Endothelial cell of umbilical vein (primary cell): ENCODE results near the gene TKT. TPM values are rescaled to one million over a fixed set of nuclear protein-coding genes. Genes with fewer than 3 reads are reported as not detected.

Experiments
- BruUV-seq: library from RNA; stranded (reverse); fragments of 400-500 nt; replicated peaks from 2 replicates; lab custom pipeline; 2021; lab: Mats Ljungman, UMichigan
- CTCF ChIA-PET: fragments of 300-600, 350-600 bp; sonication (Branson Sonifier 250); formaldehyde crosslinking; loops from one replicate; lab custom pipeline; 2021; ENCODE audit warnings: antibody characterized with exemption, inconsistent platforms; lab: Charles Lee
- POLR2A ChIA-PET: fragments of 300-600, 350-600 bp; sonication (Branson Sonifier 250); formaldehyde crosslinking; loops from one replicate; lab custom pipeline; 2021; ENCODE audit warnings: antibody characterized with exemption, inconsistent platforms; lab: Charles Lee
- DNase-seq: peaks from one replicate; pipeline ENCODE4 v3.0.0-alpha.2; 2011; ENCODE audit warnings: low read depth, low spot score
- FAIRE-seq: peaks from 2 replicates; lab custom pipeline; 2011; peaks lifted over from hg19 to GRCh38; lab: Jason Lieb, UNC
- H2AFZ ChIP-seq: 2 replicates; pipeline ENCODE4 v1.6.0; 2012; ENCODE audit warnings: low read depth, low read length, control low read depth, inconsistent platforms
- H3K27ac ChIP-seq: 2 replicates; pipeline ENCODE4 v1.5.1; 2011; ENCODE audit warnings: low read depth, mild to moderate bottlenecking, control low read depth, low read length, moderate library complexity; ENCODE audit not compliant: insufficient read depth
- H3K27me3 ChIP-seq, 2 experiments: 2 replicates each; pipeline versions ENCODE4 v1.6.0 to v1.6.1; 2011; ENCODE audit warnings: low read length in 2 of 2, mixed read lengths in 1 of 2; ENCODE audit not compliant: control insufficient read depth in 2 of 2, insufficient read depth in 2 of 2
- H3K36me3 ChIP-seq, 2 experiments: 2 replicates in 1 of 2; 3 replicates in 1 of 2; pipeline ENCODE4 v1.5.1; 2011; ENCODE audit warnings: low read length in 2 of 2, mild to moderate bottlenecking in 1 of 2, moderate library complexity in 1 of 2; ENCODE audit not compliant: control insufficient read depth in 2 of 2, insufficient read depth in 2 of 2; ENCODE audit errors: extremely low read depth in 1 of 2
- H3K4me1 ChIP-seq: 3 replicates; pipeline ENCODE4 v1.5.1; 2011; ENCODE audit warnings: mild to moderate bottlenecking, low read length; ENCODE audit not compliant: control insufficient read depth, insufficient read depth; ENCODE audit errors: extremely low read depth
- H3K4me2 ChIP-seq: 2 replicates; pipeline ENCODE4 v1.6.1; 2011; ENCODE audit warnings: low read length, control low read depth, mixed read lengths; ENCODE audit not compliant: insufficient read depth
- H3K4me3 ChIP-seq, 3 experiments: fragments of 200-600 bp in 1 of 3; sonication (generic), shearing (Covaris generic) in 1 of 3; replicated peaks in 1 of 3; 2 replicates each; pipeline ENCODE4 v1.5.1; 2011 to 2016; ENCODE audit warnings: control low read depth in 3 of 3, low read length in 3 of 3, mild to moderate bottlenecking in 2 of 3, inconsistent platforms in 1 of 3, low read depth in 1 of 3, moderate library complexity in 1 of 3; ENCODE audit not compliant: insufficient read depth in 1 of 3
- H3K79me2 ChIP-seq: 2 replicates; pipeline ENCODE4 v1.6.0; 2012; ENCODE audit warnings: low read length, inconsistent platforms; ENCODE audit not compliant: control insufficient read depth, insufficient read depth
- H3K9ac ChIP-seq: replicated peaks from 2 replicates; pipeline ENCODE3; 2011; ENCODE audit warnings: low read length, control low read depth; ENCODE audit not compliant: insufficient read depth; ENCODE audit errors: extremely low read depth
- H3K9me1 ChIP-seq: replicated peaks from 3 replicates; pipeline ENCODE4 v1.6.0; 2011; ENCODE audit warnings: mild to moderate bottlenecking, low read length; ENCODE audit not compliant: control insufficient read depth, insufficient read depth; ENCODE audit errors: extremely low read depth
- H3K9me3 ChIP-seq: replicated peaks from 2 replicates; pipeline ENCODE4 v1.5.1; 2012; ENCODE audit warnings: low read length, inconsistent platforms; ENCODE audit not compliant: control insufficient read depth, insufficient read depth
- H4K20me1 ChIP-seq: replicated peaks from 2 replicates; pipeline ENCODE3; 2011; ENCODE audit warnings: mild to moderate bottlenecking, low read length; ENCODE audit not compliant: control insufficient read depth, insufficient read depth; ENCODE audit errors: extremely low read depth
- EZH2 ChIP-seq: IDR thresholded peaks from 2 replicates; pipeline ENCODE4 v1.6.1; 2012; ENCODE audit warnings: borderline replicate concordance, low read depth, mild to moderate bottlenecking, moderate library complexity, low read length, inconsistent platforms; ENCODE audit not compliant: severe bottlenecking
- FOS ChIP-seq: IDR thresholded peaks from 2 replicates; pipeline ENCODE4 v1.6.1; 2011; ENCODE audit warnings: mild to moderate bottlenecking, low read length, moderate library complexity, borderline replicate concordance; ENCODE audit not compliant: insufficient read depth
- JUN ChIP-seq: IDR thresholded peaks from 2 replicates; pipeline ENCODE4 v1.6.1; 2011; ENCODE audit warnings: borderline replicate concordance, low read depth; ENCODE audit not compliant: insufficient read length, insufficient read depth
- POLR2A ChIP-seq: IDR thresholded peaks from 2 replicates; pipeline ENCODE4 v1.6.1; 2012; ENCODE audit warnings: low read depth, mild to moderate bottlenecking, control low read depth, low read length
- POLR2AphosphoS5 ChIP-seq: IDR thresholded peaks from 2 replicates; pipeline ENCODE4 v1.6.1; 2012; ENCODE audit warnings: low read depth, mild to moderate bottlenecking, control low read depth, low read length, moderate library complexity; ENCODE audit not compliant: insufficient read depth
- dilution Hi-C: fragments of 300-500 bp; cut with MboI; formaldehyde crosslinking; loops from one replicate; pipeline ENCODE4 v1.15.0; 2019; ENCODE audit warnings: low sequenced_read_pairs; ENCODE audit not compliant: extremely low pct_ligation_motif_present
- intact Hi-C: fragments of 100-400 bp; cut with micrococcal nuclease; formaldehyde crosslinking; loops from one replicate; pipeline ENCODE4 v1.10.0; 2022
- polyA plus RNA-seq, 4 experiments: library from polyadenylated mRNA; depleted of rRNA in 3 of 4; stranded (reverse) in 3 of 4; unstranded in 1 of 4; fragments of >200 nt; gene quantifications; 2 replicates each; pipeline versions ENCODE4 v1.2.1 to v1.2.3, GENCODE V29; 2011 to 2012; ENCODE audit warnings: missing spikeins in 1 of 4
- total RNA-seq: library from RNA; stranded (reverse); gene quantifications from 2 replicates; pipeline ENCODE4 v1.2.3, GENCODE V29; 2021
- TF ChIP-seq, protein P1 (sequence below), 2 donors: IDR thresholded peaks; 1 replicate in 1 of 2; 2 replicates in 1 of 2; pipeline ENCODE4 v1.5.1; 2011; ENCODE audit warnings: low read length in 2 of 2, mild to moderate bottlenecking in 2 of 2, moderate library complexity in 2 of 2, control low read depth in 1 of 2, inconsistent platforms in 1 of 2, low read depth in 1 of 2; ENCODE audit not compliant: insufficient read depth in 1 of 2; ENCODE audit errors: extremely low read depth in 1 of 2

Gene TKT
- total and polyA plus RNA-seq, 2 donors (not counting 3 experiments of a cell fraction or from before 2014, with no cell fraction given), result 287 to 586 TPM

DNA sequence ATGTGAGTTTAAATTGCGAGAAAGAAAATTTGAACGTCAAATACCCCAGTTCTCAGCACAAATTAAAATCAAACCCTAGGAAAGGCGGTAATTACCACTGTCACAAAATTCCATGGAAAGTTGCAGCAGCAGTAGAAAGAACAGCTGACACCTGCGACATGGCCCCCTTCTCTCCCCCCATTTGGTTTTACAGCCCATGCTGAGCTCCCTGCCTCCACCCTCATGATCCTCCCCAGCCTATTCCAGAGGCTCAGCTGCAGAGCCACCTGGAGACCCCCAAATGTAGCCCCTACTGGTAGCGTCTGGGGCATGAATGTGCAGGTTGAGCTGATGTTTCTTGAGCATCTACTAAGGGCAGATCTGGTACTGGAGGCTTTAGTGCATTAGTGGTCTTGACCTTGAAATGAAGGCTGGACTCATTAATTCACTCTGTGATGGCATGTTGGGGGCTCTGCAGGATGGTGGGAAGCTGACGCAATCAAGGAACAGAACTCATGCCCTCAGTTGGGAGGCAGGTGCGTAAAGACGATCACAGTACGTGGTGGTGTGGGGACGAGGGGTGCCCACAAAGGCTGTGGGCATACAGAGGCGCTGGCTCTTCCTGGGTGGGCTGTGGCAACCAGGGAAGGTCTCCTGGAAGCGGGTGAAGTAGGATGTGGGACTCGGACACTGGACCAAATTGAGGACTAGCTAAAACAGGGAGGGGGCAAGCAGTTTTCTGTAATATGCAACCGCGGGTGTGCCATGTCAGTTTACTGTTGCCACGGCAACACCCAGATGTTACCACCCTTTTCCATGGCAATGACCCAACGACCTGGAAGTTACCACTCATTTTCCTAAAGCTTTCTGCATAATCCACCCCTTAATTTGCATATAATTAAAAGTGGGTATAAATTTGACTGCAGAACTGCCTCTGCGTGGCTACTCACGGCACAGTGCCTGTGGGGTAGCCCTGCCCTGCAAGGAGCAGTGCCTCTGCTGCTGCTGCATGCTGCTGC, 55.0 kb downstream of the TKT start:
- Histone ChIP-seq H3K27me3 (no peaks in the 10 kb centered on the region), H3K9ac (no peak overlapping the region), H3K4me2 (no peak overlapping the region), H3K79me2 (no peaks in the 10 kb centered on the region), H2AFZ (no peak overlapping the region), H3K36me3 (no peaks in the 10 kb centered on the region), H3K4me1 (no peaks in the 10 kb centered on the region), H3K27ac (no peak overlapping the region), H3K9me1 (no peaks in the 10 kb centered on the region), H3K9me3 (no peaks in the 10 kb centered on the region), H4K20me1 (no peaks in the 10 kb centered on the region), H3K4me3 (no peak overlapping the region)
- POLR2A ChIA-PET, result no interaction called here
- CTCF ChIA-PET, result interaction anchor here (1.1 to 8.2 kb wide), 5 partner anchors 21 to 91 kb away, joined by 3 to 199 read pairs (median 4); no protein-coding TSS in a partner anchor
- TF ChIP-seq POLR2AphosphoS5, result no peak
- no peak for TF ChIP-seq FOS
- no peak for TF ChIP-seq POLR2A
- TF ChIP-seq JUN, result no peak
- dilution Hi-C loops (no loop called here), intact Hi-C loops (no loop called here)
- no TSS peak for BruUV-seq
- no peak for DNase-seq
- FAIRE-seq, result no peak

DNA sequence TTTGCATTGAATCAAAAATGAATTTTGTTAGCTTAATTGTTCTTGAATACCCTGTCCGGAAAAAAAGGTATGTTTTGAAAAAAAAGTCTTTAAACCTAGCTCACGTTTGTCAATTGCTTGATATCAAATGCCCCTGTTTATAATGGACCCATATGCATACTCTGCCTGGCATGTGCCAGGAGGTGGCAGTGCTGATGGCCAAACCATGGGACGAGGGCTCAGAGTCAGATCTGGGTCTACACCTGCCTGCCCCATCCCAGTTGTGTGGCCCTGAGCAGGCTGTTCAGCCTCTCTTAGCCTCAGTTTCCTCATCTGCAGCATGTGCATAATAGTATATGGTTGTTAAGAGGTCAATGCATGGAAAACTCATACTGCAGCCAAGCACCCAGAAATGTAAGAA, 56.0 kb downstream of the TKT start:
- ChIA-PET CTCF (interaction anchor here (1.2 to 8.2 kb wide), 6 partner anchors 22 to 508 kb away, joined by 3 to 199 read pairs (median 4); no protein-coding TSS in a partner anchor), POLR2A (no interaction called here)
- no TSS peak for BruUV-seq
- Histone ChIP-seq H3K9me3 (no peaks in the 10 kb centered on the region), H3K4me2 (no peak overlapping the region), H3K4me1 (peaks cover 1% of the 10 kb centered on the region), H3K9ac (no peak overlapping the region), H3K27ac (no peak overlapping the region), H4K20me1 (no peaks in the 10 kb centered on the region), H3K4me3 (no peak overlapping the region), H3K36me3 (no peaks in the 10 kb centered on the region), H3K9me1 (no peaks in the 10 kb centered on the region), H3K27me3 (no peaks in the 10 kb centered on the region), H2AFZ (no peak overlapping the region), H3K79me2 (no peaks in the 10 kb centered on the region)
- intact Hi-C loops (no loop called here), dilution Hi-C loops (no loop called here)
- no peak for TF ChIP-seq JUN
- no peak for TF ChIP-seq EZH2
- no peak for TF ChIP-seq POLR2AphosphoS5
- TF ChIP-seq, protein P1, sequence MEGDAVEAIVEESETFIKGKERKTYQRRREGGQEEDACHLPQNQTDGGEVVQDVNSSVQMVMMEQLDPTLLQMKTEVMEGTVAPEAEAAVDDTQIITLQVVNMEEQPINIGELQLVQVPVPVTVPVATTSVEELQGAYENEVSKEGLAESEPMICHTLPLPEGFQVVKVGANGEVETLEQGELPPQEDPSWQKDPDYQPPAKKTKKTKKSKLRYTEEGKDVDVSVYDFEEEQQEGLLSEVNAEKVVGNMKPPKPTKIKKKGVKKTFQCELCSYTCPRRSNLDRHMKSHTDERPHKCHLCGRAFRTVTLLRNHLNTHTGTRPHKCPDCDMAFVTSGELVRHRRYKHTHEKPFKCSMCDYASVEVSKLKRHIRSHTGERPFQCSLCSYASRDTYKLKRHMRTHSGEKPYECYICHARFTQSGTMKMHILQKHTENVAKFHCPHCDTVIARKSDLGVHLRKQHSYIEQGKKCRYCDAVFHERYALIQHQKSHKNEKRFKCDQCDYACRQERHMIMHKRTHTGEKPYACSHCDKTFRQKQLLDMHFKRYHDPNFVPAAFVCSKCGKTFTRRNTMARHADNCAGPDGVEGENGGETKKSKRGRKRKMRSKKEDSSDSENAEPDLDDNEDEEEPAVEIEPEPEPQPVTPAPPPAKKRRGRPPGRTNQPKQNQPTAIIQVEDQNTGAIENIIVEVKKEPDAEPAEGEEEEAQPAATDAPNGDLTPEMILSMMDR (IDR thresholded peaks at IDR 0.05; ENCODE audit: extremely low read depth in 1 of 2, insufficient read depth in 1 of 2, low read depth in 1 of 2, low read length in 2 of 2), result peak; percentile 15 to 20
- DNase-seq, result no peak
- peak; percentile 18 for FAIRE-seq
